ENCODE data around the gene MMD2.

Gene MMD2

GRCh38 chr7:4856336-4857057, 102.5 kb downstream of the MMD2 start:
- TF ChIP-seq CTCF (IDR thresholded peaks at IDR 0.05; ENCODE audit: borderline replicate concordance, insufficient read depth, low read depth, low read length) = no peak

More at GRCh38 chr7:4856336-4857057, 102.5 kb downstream of the MMD2 start:
- H3K4me3 ChIP-seq (ENCODE audit: low read depth, low read length) = no peak overlapping the region

All from GM12875 (cell line).